Suprapubic skin (tissue), 4 donors: ENCODE results near the gene MYOZ3. TPM values are rescaled to one million over a fixed set of nuclear protein-coding genes. Genes with fewer than 3 reads are reported as not detected.

Experiments used
- DNase-seq, 2 donors: peaks; one replicate each; pipeline ENCODE4 v3.0.0-alpha.2; 2019; ENCODE audit warnings: low spot score in 2 of 2
- H3K27ac ChIP-seq: fragments of 200-600 bp; sonication (generic); one replicate; pipeline ENCODE4 v1.5.1; 2019
- H3K27me3 ChIP-seq: fragments of 200-600 bp; sonication (generic); one replicate; pipeline ENCODE4 v1.5.1; 2019
- H3K36me3 ChIP-seq: fragments of 200-600 bp; sonication (generic); one replicate; pipeline ENCODE4 v1.5.1; 2019
- H3K4me1 ChIP-seq: fragments of 200-600 bp; sonication (generic); one replicate; pipeline ENCODE4 v1.5.1; 2019
- H3K4me3 ChIP-seq: fragments of 200-600 bp; sonication (generic); one replicate; pipeline ENCODE4 v1.5.1; 2019; ENCODE audit warnings: mild to moderate bottlenecking
- H3K9me3 ChIP-seq: fragments of 200-600 bp; sonication (generic); one replicate; pipeline ENCODE4 v1.5.1; 2019
- CTCF ChIP-seq, 2 donors: fragments of 200-600 bp in 1 of 2; fragments of 450-650 bp in 1 of 2; sonication (generic) in 1 of 2; IDR thresholded peaks; one replicate each; pipeline ENCODE4 v1.5.1; 2016 to 2019; ENCODE audit warnings: antibody characterized with exemption in 2 of 2, mild to moderate bottlenecking in 1 of 2, moderate library complexity in 1 of 2
- EP300 ChIP-seq: sonication (generic); formaldehyde crosslinking; IDR thresholded peaks from one replicate; pipeline ENCODE4 v1.6.1; 2017; ENCODE audit warnings: antibody characterized with exemption
- POLR2A ChIP-seq, 2 donors: fragments of 450-650 bp; IDR thresholded peaks; one replicate each; pipeline ENCODE4 v1.6.1; 2017; ENCODE audit warnings: antibody characterized with exemption in 2 of 2, mild to moderate bottlenecking in 2 of 2, moderate library complexity in 2 of 2
- POLR2AphosphoS5 ChIP-seq, 3 donors: sonication (generic); formaldehyde crosslinking; IDR thresholded peaks; one replicate each; pipeline ENCODE4 v1.6.1; 2017; ENCODE audit warnings: antibody characterized with exemption in 3 of 3
- WGBS: methylation state at CpG from one replicate; pipeline ENCODE4 v1.1.5; 2018; 5-methylcytosine and 5-hydroxymethylcytosine counted together
- total RNA-seq, 4 donors: library from RNA; depleted of rRNA; stranded (reverse); fragments of >200 nt; gene quantifications; one replicate each; pipeline ENCODE4 v1.1.0, GENCODE V29; 2016

Gene MYOZ3
- total RNA-seq, 4 donors from 2014 or later = 0.30 TPM; not detected in 3

GRCh38 chr5:150619359-150620230 is 41.5 kb upstream of the MYOZ3 start:
- TF ChIP-seq CTCF (IDR thresholded peaks at IDR 0.05) (no peak), POLR2AphosphoS5 (IDR thresholded peaks at IDR 0.05) (no peak), EP300 (no peak), POLR2A (IDR thresholded peaks at IDR 0.05) (no peak)
- 35% methylated on average over 23 of the region's 24 CpGs for WGBS
- no peaks in the 10 kb centered on the region for H3K9me3 ChIP-seq
- H3K27ac ChIP-seq = peak overlapping the region; percentile 15
- no peaks in the 10 kb centered on the region for H3K27me3 ChIP-seq
- DNase-seq = peak in 1 of 2 donors; percentile 80
- H3K4me1 ChIP-seq = peaks cover 67% of the 10 kb centered on the region
- no peaks in the 10 kb centered on the region for H3K36me3 ChIP-seq
- H3K4me3 ChIP-seq = no peak overlapping the region

DNA sequence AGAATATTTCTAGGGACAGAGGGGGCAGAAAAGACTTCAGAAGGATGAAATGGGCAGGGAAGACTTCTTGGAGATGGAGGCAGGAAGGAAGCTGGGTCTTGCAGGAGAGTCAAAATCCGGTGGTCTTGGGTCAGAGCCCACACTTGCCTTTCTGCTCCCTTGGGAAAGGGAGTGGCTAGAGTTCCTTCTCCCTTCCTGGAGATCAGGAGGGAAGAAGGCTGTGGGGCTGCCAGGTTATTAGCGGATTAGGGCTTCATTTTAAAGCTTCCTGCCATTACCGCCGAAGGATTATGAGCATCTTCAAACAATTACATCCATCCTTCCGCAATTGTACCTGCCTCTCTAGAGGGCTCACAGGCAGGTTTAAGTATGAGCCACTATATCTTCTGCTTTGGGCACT is 39.8 kb upstream of the MYOZ3 start:
- Histone ChIP-seq H3K4me3 (no peak overlapping the region), H3K27ac (no peak overlapping the region), H3K36me3 (no peaks in the 10 kb centered on the region), H3K9me3 (no peaks in the 10 kb centered on the region), H3K27me3 (no peaks in the 10 kb centered on the region), H3K4me1 (peaks cover 66% of the 10 kb centered on the region)
- 82% methylated on average over 5 of the region's 5 CpGs for WGBS
- no peak for TF ChIP-seq POLR2AphosphoS5 (IDR thresholded peaks at IDR 0.05)
- no peak for TF ChIP-seq CTCF (IDR thresholded peaks at IDR 0.05)
- no peak for TF ChIP-seq POLR2A (IDR thresholded peaks at IDR 0.05)
- no peak for TF ChIP-seq EP300
- DNase-seq = no peak

DNA sequence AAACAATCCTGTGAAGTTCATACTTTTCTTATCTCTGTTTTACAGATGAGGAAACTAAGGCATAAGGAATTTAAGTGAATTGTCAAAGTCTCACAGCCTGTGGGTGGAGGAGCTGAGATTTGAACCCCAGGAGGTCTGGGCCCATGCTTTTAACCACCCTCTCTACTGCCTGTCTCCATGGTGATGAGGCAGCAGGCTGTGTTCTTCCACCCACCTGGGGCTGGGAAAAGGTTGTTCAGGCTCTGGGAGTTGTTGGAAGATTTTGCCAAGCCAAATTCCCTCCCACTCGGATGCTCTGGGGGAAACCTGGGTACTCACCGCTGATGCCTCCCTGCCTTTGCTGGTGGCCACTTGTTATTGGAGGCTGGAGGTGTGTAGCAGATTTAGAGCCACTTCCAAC is 38.9 kb upstream of the MYOZ3 start:
- no peak for DNase-seq
- Histone ChIP-seq H3K36me3 (no peaks in the 10 kb centered on the region), H3K4me1 (peaks cover 66% of the 10 kb centered on the region), H3K4me3 (no peak overlapping the region), H3K27ac (no peak overlapping the region), H3K27me3 (no peaks in the 10 kb centered on the region), H3K9me3 (no peaks in the 10 kb centered on the region)
- TF ChIP-seq POLR2A (IDR thresholded peaks at IDR 0.05) (no peak), CTCF (IDR thresholded peaks at IDR 0.05) (no peak)
- WGBS = no CpG with 5 or more reads among the region's 2 CpGs

DNA sequence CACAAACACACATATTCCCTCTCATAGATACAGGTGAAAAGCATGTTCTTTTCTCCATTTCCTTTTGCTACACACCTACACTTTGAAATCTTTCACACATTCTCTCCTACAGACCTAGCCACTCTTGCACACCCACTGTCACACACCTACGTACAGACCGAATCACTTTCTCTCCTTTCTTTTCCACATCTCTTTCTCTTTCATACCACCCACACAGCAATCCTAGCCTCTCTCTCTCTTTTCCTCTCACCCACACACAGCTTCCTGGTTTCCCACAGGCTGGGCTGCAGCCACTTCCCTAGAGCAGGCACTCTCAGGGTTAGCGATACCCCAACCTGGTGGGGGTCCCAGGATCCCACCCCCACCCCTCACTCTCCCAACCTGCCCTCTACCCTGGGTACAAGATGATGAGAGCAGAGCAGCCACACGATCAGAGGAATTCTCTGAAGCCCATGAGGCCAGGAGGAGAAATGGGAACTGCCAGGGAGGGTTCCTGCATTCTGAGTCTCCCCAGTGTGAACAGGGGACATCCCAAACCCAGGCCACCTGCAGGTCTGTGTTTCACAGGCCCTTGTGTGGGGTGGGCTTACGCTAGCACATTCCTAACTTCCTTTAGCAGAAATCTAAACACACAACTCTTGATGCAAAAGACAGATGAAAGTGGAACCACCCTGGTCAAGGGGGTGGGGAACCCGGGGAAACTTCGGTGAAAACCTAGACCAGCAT is 37.7 kb upstream of the MYOZ3 start:
- no peaks in the 10 kb centered on the region for H3K27me3 ChIP-seq
- no peak overlapping the region for H3K27ac ChIP-seq
- H3K4me1 ChIP-seq = peaks cover 67% of the 10 kb centered on the region
- no peak for DNase-seq
- H3K36me3 ChIP-seq = no peaks in the 10 kb centered on the region
- H3K9me3 ChIP-seq = no peaks in the 10 kb centered on the region
- 68% methylated on average over 7 of the region's 7 CpGs for WGBS
- H3K4me3 ChIP-seq = no peak overlapping the region
- TF ChIP-seq POLR2A (IDR thresholded peaks at IDR 0.05) = no peak
- no peak for TF ChIP-seq EP300
- TF ChIP-seq POLR2AphosphoS5 (IDR thresholded peaks at IDR 0.05) = no peak
- TF ChIP-seq CTCF (IDR thresholded peaks at IDR 0.05) = no peak

- H3K9me3 ChIP-seq = no peaks in the 10 kb centered on the region
- DNase-seq = no peak
- no peak overlapping the region for H3K4me3 ChIP-seq
- H3K27ac ChIP-seq = no peak overlapping the region
- 69% methylated on average over 3 of the region's 5 CpGs for WGBS
- H3K27me3 ChIP-seq = no peaks in the 10 kb centered on the region
- no peaks in the 10 kb centered on the region for H3K36me3 ChIP-seq
- TF ChIP-seq POLR2A (IDR thresholded peaks at IDR 0.05) (no peak), EP300 (no peak), POLR2AphosphoS5 (IDR thresholded peaks at IDR 0.05) (no peak), CTCF (IDR thresholded peaks at IDR 0.05) (no peak)
- peaks cover 62% of the 10 kb centered on the region for H3K4me1 ChIP-seq
Observed at GRCh38 chr5:150623878-150624216, 37.2 kb upstream of the MYOZ3 start.
